ENCODE measurements around the gene ABTB1.

GRCh38 chr3:127729556-127730056 is 56.9 kb downstream of the ABTB1 start:
- TF ChIP-seq CTCF (conservative IDR thresholded peaks at IDR 0.05; ENCODE audit: low read length) (no peak), EZH2phosphoT487 (IDR thresholded peaks at IDR 0.05; ENCODE audit: borderline replicate concordance, low read depth, low read length) (no peak)

Measured in OCI-LY7 (cell line).